Neural crest cell (in vitro differentiated cells): ENCODE measurements around the gene VWC2L. TPM values are rescaled to one million over a fixed set of nuclear protein-coding genes. Genes with fewer than 3 reads are reported as not detected.

Experiments
- DNase-seq: peaks from one replicate; pipeline ENCODE4 v3.0.0; 2021; ENCODE audit warnings: low read depth, mixed read lengths, low spot score
- H3K27ac Mint-ChIP-seq: one replicate; pipeline ENCODE4 v1.8.0; 2021; ENCODE audit warnings: mild to moderate bottlenecking, mixed read lengths; ENCODE audit not compliant: unreplicated experiment
- H3K27me3 Mint-ChIP-seq: 2 replicates; pipeline ENCODE4 v1.8.0; 2021; ENCODE audit warnings: low read depth, mild to moderate bottlenecking, mixed read lengths
- H3K36me3 Mint-ChIP-seq: 2 replicates; pipeline ENCODE4 v1.8.0; 2021; ENCODE audit warnings: low read depth, mild to moderate bottlenecking, mixed read lengths
- H3K4me1 Mint-ChIP-seq: 2 replicates; pipeline ENCODE4 v1.8.0; 2021; ENCODE audit warnings: mixed read lengths
- H3K4me3 Mint-ChIP-seq: one replicate; pipeline ENCODE4 v1.8.0; 2021; ENCODE audit warnings: mild to moderate bottlenecking, mixed read lengths
- H3K9me3 Mint-ChIP-seq: 2 replicates; pipeline ENCODE4 v1.8.0; 2021; ENCODE audit warnings: mixed read lengths
- total RNA-seq: library from RNA; stranded (reverse); gene quantifications from 2 replicates; pipeline ENCODE4 v1.2.1, GENCODE V29; 2021
- TF ChIP-seq, protein P1 (sequence below): fragments of 200-600 bp; sonication (generic); conservative IDR thresholded peaks from 2 replicates; pipeline ENCODE4 v1.5.0; 2021; ENCODE audit warnings: antibody characterized with exemption, mild to moderate bottlenecking

VWC2L gene
- total RNA-seq, 1 donor from 2014 or later: 0.23 TPM

DNA sequence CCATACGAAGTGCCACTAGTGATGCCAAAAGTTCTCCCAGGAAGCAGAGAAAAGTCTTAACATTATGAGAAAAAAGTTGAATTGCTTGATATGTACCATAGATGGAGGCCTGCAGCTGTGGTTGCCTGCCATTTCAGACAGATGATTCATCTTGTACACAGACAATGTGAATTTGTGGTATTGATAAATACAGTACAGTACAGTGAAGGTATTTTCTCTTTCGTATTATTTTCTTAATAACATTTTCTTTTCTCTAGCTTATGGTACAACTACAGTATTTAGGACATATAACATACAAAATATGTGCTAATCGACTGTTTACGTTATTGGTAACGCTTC is 33.6 kb upstream of the VWC2L start:
- Mint-ChIP-seq H3K4me1 (peaks cover 6% of the 10 kb centered on the region), H3K36me3 (no peaks in the 10 kb centered on the region), H3K4me3 (no peak overlapping the region), H3K9me3 (no peaks in the 10 kb centered on the region), H3K27me3 (no peaks in the 10 kb centered on the region), H3K27ac (no peak overlapping the region)
- DNase-seq: no peak
- TF ChIP-seq, protein P1, sequence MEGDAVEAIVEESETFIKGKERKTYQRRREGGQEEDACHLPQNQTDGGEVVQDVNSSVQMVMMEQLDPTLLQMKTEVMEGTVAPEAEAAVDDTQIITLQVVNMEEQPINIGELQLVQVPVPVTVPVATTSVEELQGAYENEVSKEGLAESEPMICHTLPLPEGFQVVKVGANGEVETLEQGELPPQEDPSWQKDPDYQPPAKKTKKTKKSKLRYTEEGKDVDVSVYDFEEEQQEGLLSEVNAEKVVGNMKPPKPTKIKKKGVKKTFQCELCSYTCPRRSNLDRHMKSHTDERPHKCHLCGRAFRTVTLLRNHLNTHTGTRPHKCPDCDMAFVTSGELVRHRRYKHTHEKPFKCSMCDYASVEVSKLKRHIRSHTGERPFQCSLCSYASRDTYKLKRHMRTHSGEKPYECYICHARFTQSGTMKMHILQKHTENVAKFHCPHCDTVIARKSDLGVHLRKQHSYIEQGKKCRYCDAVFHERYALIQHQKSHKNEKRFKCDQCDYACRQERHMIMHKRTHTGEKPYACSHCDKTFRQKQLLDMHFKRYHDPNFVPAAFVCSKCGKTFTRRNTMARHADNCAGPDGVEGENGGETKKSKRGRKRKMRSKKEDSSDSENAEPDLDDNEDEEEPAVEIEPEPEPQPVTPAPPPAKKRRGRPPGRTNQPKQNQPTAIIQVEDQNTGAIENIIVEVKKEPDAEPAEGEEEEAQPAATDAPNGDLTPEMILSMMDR: no peak

DNA sequence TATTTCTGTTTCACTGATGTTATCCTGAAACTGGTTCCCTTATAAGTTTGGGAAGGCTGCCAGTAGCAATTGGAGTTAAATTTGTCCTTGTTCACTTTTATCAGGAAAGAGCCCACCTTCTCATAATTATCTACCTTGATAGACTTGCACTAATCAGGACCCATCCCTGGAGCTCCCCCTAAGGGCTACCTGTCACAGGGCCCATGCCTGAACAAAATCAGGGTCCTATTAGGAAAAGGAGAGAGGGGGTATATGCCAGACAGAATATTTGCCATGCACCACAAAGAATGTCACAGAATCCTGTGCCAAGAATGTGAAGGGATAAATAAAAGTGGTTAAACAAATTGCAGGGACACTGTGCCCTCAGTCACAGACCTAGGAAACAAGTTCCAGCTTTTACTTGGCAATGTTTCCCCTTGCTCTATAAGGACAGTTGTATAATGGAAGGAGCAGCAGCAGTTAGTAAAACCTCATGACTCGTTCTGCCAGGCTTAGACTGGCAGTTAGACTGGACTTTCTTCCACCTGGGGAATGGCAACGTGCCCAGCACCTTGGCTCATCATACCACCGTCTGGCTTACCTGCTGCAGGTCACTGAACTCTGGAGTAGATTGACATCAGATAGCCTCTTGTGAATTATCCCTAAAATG is 32.3 kb upstream of the VWC2L start:
- H3K27ac Mint-ChIP-seq: no peak overlapping the region
- TF ChIP-seq, protein P1: no peak
- no peaks in the 10 kb centered on the region for H3K9me3 Mint-ChIP-seq
- peaks cover 6% of the 10 kb centered on the region for H3K4me1 Mint-ChIP-seq
- H3K27me3 Mint-ChIP-seq: no peaks in the 10 kb centered on the region
- H3K4me3 Mint-ChIP-seq: no peak overlapping the region
- no peaks in the 10 kb centered on the region for H3K36me3 Mint-ChIP-seq
- DNase-seq: no peak

DNA sequence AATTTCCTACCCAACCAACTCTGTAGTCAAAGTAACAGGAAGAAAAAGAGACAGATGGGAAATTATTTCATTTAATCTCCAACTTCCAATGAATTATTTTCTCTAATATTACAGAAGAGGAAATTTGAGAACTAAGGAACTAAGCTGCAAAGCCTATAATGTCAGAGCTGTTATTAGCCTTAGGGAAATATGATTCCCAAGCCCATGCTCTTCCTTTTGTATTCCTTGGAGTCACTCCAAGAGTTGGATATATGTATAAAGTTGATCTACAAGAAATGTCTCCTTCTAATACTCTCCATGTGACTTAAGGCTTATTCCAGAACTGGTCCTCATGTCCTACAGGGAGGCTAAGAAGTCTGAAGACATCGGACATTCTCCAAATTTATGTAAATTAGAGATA is 31.6 kb upstream of the VWC2L start:
- Mint-ChIP-seq H3K36me3 (no peaks in the 10 kb centered on the region), H3K4me1 (peaks cover 6% of the 10 kb centered on the region), H3K27ac (no peak overlapping the region), H3K9me3 (no peaks in the 10 kb centered on the region), H3K4me3 (no peak overlapping the region), H3K27me3 (no peaks in the 10 kb centered on the region)
- DNase-seq: no peak
- TF ChIP-seq, protein P1: no peak

DNA sequence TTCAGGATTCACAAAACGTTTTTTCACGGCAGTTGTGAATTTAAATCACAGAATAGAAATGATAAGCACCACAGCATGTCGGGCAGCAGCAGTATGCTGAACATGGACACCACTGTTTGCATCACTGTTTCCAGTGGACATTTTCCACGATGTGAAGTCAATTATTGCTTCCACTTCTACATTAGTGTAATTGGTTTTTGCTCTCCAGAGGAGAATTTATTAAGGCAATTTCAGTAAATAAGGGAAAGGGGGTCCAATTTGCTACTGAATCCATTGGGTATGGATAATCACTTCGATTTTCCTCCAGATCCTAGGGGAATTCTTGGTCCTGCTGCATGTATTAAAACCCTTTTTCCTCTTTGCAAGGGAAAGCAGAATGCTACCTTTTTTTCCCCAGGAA is 30.2 kb upstream of the VWC2L start:
- Mint-ChIP-seq H3K4me1 (peaks cover 6% of the 10 kb centered on the region), H3K4me3 (no peak overlapping the region), H3K27me3 (no peaks in the 10 kb centered on the region), H3K9me3 (no peaks in the 10 kb centered on the region), H3K27ac (no peak overlapping the region), H3K36me3 (no peaks in the 10 kb centered on the region)
- no peak for DNase-seq
- TF ChIP-seq, protein P1: no peak

DNA sequence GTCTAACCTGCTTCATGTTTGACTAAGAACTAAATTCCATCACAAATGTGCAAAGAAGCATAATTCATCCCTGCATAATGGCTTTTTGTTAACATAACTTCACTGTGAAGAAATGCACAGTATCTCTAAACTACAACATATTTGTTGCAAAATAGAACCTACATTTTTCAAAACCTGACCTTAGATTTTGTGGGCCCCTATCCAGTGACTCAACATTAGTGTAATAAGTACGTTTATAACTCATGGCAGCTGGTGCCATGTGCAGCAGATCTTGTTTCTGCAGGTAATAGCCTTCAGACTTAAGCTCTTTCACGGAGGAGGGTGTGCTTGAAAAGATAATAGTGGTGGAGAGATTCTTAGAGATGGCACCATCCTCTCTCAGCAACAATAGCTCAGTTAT is 28.6 kb upstream of the VWC2L start:
- DNase-seq: no peak
- Mint-ChIP-seq H3K9me3 (no peaks in the 10 kb centered on the region), H3K4me1 (peaks cover 3% of the 10 kb centered on the region), H3K36me3 (no peaks in the 10 kb centered on the region), H3K27ac (no peak overlapping the region), H3K27me3 (no peaks in the 10 kb centered on the region), H3K4me3 (no peak overlapping the region)
- TF ChIP-seq, protein P1: no peak
